HG02981 (cell line): ENCODE measurements around the gene GTPBP4.
"Not testable (repeated sequence)": the region's sequence is repeated elsewhere in the genome, so short reads cannot be mapped to it uniquely, and the experiment has no call there.

ENCODE experiments used
- ATAC-seq: cut with Tn5 transposase; IDR thresholded peaks from one replicate; pipeline ENCODE4 v1.9.1; 2021; ENCODE audit warnings: mild to moderate bottlenecking, moderate library complexity; ENCODE audit not compliant: unreplicated experiment

Gene GTPBP4

DNA sequence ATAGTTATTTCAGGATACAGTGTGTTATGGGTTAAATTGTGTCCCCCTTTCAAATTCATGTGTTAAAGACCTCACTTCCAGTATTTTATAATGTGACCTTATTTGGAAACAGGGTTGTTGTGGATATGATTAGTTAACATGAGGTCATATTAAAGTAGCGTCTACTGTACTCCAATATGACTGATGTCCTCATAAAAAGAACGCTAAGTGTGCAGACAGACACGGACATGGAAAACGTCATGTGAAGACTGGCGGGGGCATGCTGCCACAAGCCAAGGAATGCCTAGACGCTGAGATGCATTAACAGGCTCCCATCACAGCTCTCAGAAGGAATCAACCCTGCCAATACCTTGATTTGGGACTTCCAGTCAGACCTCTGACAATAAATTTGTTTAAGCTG, 66.5 kb downstream of the GTPBP4 start:
- no peak for ATAC-seq

DNA sequence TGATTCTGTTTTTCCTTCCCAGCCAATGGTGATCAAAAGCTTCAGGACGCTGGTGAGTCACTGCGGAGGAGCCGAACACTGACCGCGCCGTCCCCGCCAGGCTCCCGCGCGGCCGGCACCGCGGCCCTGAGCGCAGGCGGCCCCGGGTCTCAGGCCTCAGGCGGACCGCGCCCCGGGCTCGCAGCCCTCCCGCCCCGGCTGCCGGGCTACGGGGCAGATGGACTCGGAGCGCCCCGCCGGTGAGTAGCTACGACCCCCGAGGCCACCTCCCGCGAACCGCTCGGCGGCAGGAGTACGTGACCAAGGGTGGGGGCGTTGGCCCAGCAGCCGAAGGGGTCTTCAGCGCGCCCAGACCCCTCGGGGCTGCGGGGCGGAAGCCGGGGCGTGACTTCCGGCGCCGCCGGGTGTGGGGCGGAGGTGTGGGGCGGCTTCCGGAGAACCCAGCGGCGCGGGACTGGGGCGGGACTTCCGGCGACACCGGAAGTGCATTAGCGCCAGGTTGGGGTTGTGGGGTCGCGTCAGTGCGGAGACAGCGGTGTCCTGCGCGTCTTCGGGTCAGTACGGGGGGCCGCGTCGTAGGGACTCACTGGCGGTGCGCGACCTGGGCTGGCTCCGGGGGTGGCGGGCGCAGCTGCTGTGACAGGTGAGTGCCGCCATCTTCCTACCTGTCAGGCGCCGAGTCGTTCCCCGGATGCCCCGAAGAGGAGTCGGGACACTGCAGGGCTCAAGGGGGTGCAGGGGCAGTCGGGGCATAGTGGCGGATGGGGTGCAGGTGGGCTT, 68.3 kb downstream of the GTPBP4 start, which contains the start of gene WDR37:
Gene WDR37, plus strand, starts transcription at position 60 of the 780 bp plus-strand sequence. CDS start 15,771 bp downstream, outside the sequence.
- ATAC-seq: peak; percentile 92

DNA sequence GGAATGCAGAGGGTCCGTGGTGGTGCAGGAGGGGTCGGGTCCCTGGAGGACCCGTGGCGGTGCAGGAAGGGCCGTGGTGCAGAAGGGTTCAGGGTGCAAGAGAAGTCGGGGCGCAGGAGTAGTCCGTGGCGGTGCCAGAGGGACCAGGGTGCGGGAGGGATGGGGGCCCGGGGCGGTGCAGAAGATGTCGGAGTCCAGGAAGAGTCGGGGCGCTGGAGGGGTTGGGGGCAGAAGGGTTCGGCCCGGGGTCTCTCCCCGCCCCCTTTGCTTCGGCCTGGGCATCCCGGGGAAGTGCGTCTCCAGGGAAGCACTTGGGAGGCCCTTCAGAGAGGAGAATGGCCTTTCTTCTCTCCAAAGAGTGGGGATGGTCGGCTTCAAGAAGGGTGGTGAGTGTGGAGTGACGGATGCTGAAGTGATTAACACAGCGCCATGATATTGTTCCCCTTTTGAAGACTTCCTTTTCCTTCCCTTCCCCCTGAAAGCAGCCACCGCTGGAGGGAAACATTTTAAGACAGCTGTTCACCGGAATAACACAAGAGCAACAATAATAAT, 68.9 kb downstream of the GTPBP4 start:
- ATAC-seq: no peak

DNA sequence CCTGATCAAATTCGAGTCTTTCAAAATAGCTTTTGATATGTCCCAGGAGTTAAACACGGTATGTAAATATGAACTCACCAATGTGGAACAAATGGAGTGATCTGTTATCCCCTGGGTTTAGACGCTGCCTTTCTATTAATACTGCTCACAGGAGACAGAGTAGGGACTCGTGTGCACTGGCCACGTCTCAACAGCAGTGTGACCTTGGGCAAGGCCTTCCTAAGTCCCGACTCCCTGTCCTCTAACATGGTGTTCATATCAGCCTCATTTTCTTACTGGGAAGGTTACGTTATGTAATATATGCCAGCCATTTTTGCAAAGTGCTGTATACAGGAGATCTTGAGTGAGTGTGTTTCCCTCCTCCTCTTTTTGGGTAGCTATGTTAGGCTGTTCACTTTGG, 69.8 kb downstream of the GTPBP4 start:
- no peak for ATAC-seq

DNA sequence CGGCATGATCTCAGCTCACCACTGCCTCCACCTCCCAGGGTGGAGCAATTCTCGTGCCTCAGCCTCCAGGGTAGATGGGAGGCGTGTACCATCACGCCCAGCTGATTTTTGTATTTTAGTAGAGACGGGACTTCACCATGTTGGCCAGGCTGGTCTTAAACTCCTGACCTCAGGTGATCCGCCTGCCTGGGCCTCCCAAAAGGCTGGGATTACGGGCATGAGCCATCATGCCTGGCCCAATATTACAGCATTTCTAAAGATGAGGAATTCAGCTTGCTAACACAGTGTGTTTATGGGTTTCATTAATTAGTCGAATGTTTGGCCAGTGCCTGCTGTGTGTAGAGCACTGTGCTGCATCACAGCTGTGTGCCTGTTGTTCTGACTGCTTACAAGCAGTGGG, 71.7 kb downstream of the GTPBP4 start:
- ATAC-seq: no peak

DNA sequence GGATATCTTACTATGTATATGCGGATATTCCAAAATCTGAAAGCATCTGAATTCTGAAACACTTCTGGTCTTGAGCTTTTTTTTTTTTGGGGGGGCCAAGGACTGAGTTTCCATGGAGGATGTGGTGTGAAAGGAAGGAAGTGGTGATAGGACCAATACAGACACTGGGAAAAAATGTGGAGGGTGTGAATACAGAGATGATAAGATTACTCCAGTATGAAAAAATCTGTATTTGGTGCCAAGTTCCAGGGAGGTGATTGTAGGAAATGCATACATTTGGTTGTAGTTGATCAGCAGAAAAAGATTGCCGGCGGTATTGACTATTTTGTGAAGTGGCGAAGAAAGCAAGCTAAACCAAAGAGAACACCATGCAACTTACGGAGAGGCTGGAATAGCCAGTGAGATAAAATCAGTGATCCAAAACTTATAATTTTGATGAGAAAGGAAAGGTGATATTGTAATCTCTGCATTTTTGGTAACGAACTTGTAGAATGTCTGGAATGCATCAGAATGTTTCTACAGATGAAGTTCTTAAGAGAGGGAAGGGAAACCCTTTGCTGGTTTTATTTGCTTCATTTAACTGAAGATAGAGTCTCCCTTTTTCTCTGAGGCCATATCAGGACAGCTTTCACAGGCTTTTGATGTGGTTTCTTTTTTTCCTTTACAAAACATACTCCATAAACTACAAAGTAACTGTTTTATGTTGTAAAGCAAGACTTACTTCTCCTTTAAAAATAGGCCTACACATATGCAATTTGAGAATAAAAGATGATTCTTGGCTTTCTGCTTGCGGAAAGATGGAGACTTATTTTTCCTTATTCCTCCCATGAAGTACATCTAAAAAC, 73.9 kb downstream of the GTPBP4 start:
- ATAC-seq: no peak

DNA sequence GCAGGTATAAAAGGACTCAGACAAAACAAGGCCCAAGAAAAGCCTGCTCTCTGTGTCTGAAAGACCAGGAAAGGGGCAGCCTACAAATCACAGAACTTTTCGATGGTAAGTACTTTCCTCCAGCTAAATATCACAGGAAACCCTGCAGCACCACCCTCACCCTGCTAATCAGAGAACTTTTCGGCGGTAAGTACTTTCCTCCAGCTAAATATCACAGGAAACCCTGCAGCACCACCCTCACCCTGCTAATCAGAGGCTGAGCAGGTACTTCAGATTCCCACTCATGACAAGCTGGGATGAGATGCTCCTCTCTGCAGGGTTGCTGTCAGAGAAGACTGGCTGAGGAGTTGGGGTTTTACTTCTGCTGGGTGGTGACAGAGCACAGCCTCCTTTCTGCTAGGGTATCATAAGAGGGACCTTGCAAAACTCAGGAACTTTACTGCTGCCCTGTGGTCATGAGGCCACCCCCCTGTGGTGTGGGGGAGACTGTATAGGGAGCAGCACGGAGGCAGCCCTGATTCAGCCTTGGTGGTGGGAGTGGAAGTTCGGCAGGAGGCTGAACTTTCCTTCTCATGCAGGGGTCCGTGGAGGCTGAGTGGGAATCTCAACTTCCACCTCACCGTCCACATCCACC, 75.1 kb downstream of the GTPBP4 start:
- no peak for ATAC-seq

DNA sequence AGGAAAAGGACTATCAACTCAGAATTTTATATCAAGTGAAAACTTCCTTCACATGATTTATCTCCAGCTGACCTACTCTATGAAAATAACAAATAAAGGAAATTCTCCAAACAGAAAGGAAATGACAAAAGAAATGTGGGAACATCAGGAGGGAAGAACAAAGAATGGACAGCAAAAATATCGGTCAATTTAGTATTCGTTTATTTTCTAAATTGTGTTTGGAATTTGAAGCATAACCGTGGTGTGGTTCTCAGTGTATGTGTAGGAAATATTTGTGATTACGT, 76.7 kb downstream of the GTPBP4 start:
- ATAC-seq: no peak

DNA sequence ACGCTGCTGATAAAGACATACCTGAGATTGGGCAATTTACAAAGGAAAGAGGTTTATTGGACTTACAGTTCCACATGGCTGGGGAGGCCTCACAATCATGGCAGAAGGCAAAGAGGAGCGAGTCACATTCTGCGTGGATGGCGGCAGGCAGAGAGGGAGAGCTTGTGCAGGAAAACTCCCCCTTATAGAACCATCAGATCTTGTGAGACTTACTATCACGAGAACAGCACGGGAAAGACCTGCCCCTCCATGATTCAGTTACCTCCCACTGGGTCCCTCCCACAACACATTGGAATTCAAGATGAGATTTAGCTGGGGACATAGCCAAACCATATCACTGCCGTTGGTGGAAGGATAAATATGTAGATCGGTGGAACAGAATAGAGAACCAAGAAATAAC, 78.5 kb downstream of the GTPBP4 start:
- not testable (repeated sequence) for ATAC-seq

DNA sequence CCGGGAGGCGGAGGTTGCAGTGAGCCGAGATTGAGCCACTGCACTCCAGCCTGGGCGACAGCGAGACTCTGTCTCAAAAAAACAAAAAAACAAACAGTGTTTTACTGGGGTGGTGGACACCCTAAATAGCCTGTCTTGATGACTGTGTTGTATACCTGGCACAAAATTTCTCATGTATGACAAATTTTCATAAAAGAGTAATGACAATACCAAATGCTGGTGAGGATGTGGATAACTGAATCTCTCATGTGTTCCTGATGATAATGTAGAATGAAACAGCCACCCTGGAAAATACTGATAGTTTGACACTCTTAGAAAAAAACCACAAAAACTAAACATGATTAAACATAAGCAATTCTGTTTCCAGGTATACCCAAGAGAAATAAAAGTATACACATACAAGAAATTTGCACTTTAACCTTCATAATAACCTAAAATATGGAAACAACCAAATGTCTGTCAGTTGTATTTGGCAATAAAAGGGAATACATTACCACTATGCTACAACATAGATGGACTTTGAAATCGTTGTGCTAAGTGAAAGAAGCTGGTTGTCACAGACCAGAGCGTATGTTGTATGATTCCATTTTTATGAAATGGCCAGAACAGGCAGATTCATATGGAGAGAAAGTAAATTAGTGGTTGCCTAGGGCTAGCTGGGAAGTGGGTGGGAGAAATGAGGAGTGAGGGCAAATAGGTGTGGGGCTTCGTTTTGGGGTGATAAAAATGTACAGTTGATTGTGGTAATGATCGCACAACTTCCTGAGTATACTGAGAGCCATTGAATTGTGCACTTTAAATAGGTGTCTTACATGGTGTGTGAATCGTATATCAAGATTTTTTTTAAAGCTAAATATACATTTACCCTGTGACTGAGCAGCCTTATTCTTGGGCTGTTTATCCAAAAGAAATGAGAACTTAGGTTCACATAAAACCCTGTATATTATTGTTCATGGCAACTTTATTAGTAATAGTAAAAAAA, 80.4 kb downstream of the GTPBP4 start:
- ATAC-seq: no peak
